Stomach smooth muscle (tissue), 2 donors: Measurements from ENCODE around the gene CCDC85C.

Experiments used
- H3K27ac ChIP-seq: one replicate; pipeline ENCODE4 v1.7.0; 2013; ENCODE audit warnings: mild to moderate bottlenecking, low read length, inconsistent platforms
- H3K27me3 ChIP-seq, 2 donors: one replicate each; pipeline ENCODE4 v1.7.0; 2013; ENCODE audit warnings: low read length in 2 of 2; ENCODE audit not compliant: insufficient read depth in 2 of 2, control insufficient read depth in 1 of 2
- H3K36me3 ChIP-seq, 2 donors: one replicate each; pipeline ENCODE4 v1.7.0; 2013; ENCODE audit warnings: low read length in 2 of 2; ENCODE audit not compliant: control insufficient read depth in 2 of 2, insufficient read depth in 2 of 2
- H3K4me1 ChIP-seq: one replicate; pipeline ENCODE4 v1.7.0; 2013; ENCODE audit warnings: low read length; ENCODE audit not compliant: control insufficient read depth, insufficient read depth
- H3K4me3 ChIP-seq, 2 donors: one replicate each; pipeline ENCODE4 v1.7.0; 2013; ENCODE audit warnings: low read length in 2 of 2
- H3K9ac ChIP-seq, 2 donors: one replicate each; pipeline ENCODE4 v1.7.0; 2013; ENCODE audit warnings: low read length in 2 of 2, mild to moderate bottlenecking in 1 of 2
- H3K9me3 ChIP-seq, 2 donors: one replicate each; pipeline ENCODE4 v1.7.0; 2013; ENCODE audit warnings: low read length in 2 of 2; ENCODE audit not compliant: control insufficient read depth in 2 of 2
- donor health status: healthy.
- donor health status: Pancreatic carcinoma.

The CCDC85C gene

GRCh38 chr14:99562856-99563748 lies 40.9 kb downstream of the CCDC85C start:
- peak overlapping the region; percentile 21 to 57 for H3K9ac ChIP-seq
- peak overlapping the region; percentile 94 for H3K27ac ChIP-seq
- peak overlapping the region; percentile 37 to 49 for H3K4me3 ChIP-seq
- no peaks in the 10 kb centered on the region for H3K9me3 ChIP-seq
- peaks cover 93% of the 10 kb centered on the region for H3K4me1 ChIP-seq
- H3K27me3 ChIP-seq, result no peaks in the 10 kb centered on the region
- H3K36me3 ChIP-seq, result no peaks in the 10 kb centered on the region

- H3K27me3 ChIP-seq, result no peaks in the 10 kb centered on the region
- H3K4me3 ChIP-seq, result peak overlapping the region in 1 of 2 donors; percentile 44
- H3K9ac ChIP-seq, result peak overlapping the region; percentile 60 to 61
- H3K27ac ChIP-seq, result peak overlapping the region; percentile 94
- no peaks in the 10 kb centered on the region for H3K36me3 ChIP-seq
- H3K9me3 ChIP-seq, result no peaks in the 10 kb centered on the region
- peaks cover 82% of the 10 kb centered on the region for H3K4me1 ChIP-seq
These were observed 42.1 kb downstream of the CCDC85C start for GRCh38 chr14:99561864-99562263.

GRCh38 chr14:99560922-99561683 lies 42.9 kb downstream of the CCDC85C start:
- Histone ChIP-seq H3K9me3 (no peaks in the 10 kb centered on the region), H3K27me3 (no peaks in the 10 kb centered on the region), H3K9ac (peak overlapping the region; percentile 60 to 61), H3K4me1 (peaks cover 74% of the 10 kb centered on the region), H3K4me3 (peak overlapping the region in 1 of 2 donors; percentile 44), H3K27ac (peak overlapping the region; percentile 94), H3K36me3 (no peaks in the 10 kb centered on the region)

GRCh38 chr14:99560403-99560802 lies 43.6 kb downstream of the CCDC85C start:
- Histone ChIP-seq H3K36me3 (no peaks in the 10 kb centered on the region), H3K9ac (peak overlapping the region; percentile 47 to 61), H3K4me1 (peaks cover 70% of the 10 kb centered on the region), H3K27ac (peak overlapping the region; percentile 94), H3K4me3 (no peak overlapping the region), H3K9me3 (no peaks in the 10 kb centered on the region), H3K27me3 (no peaks in the 10 kb centered on the region)

- peaks cover 70% of the 10 kb centered on the region for H3K4me1 ChIP-seq
These were observed 44.6 kb downstream of the CCDC85C start for GRCh38 chr14:99559286-99559990.

GRCh38 chr14:99556134-99556791 lies 47.7 kb downstream of the CCDC85C start:
- Histone ChIP-seq H3K27me3 (no peaks in the 10 kb centered on the region), H3K9me3 (no peaks in the 10 kb centered on the region), H3K4me3 (no peak overlapping the region), H3K27ac (peak overlapping the region; percentile 92), H3K36me3 (no peaks in the 10 kb centered on the region), H3K4me1 (peaks cover 69% of the 10 kb centered on the region), H3K9ac (no peak overlapping the region)

More at GRCh38 chr14:99559286-99559990, 44.6 kb downstream of the CCDC85C start:
- no peak overlapping the region for H3K4me3 ChIP-seq
- no peaks in the 10 kb centered on the region for H3K27me3 ChIP-seq
- H3K36me3 ChIP-seq, result no peaks in the 10 kb centered on the region
- H3K9ac ChIP-seq, result peak overlapping the region; percentile 55 to 61
- H3K27ac ChIP-seq, result peak overlapping the region; percentile 94
- H3K9me3 ChIP-seq, result no peaks in the 10 kb centered on the region

- H3K4me1 ChIP-seq, result peaks cover 69% of the 10 kb centered on the region
- H3K27ac ChIP-seq, result peak overlapping the region; percentile 92
These were observed 49.1 kb downstream of the CCDC85C start for GRCh38 chr14:99554757-99555531.

GRCh38 chr14:99554184-99554583 lies 49.8 kb downstream of the CCDC85C start:
- H3K36me3 ChIP-seq, result no peaks in the 10 kb centered on the region
- peak overlapping the region; percentile 29 to 42 for H3K9ac ChIP-seq
- H3K4me1 ChIP-seq, result peaks cover 69% of the 10 kb centered on the region
- no peaks in the 10 kb centered on the region for H3K27me3 ChIP-seq
- peak overlapping the region; percentile 92 for H3K27ac ChIP-seq
- peak overlapping the region; percentile 7 to 60 for H3K4me3 ChIP-seq
- H3K9me3 ChIP-seq, result no peaks in the 10 kb centered on the region

More at GRCh38 chr14:99554757-99555531, 49.1 kb downstream of the CCDC85C start:
- H3K27me3 ChIP-seq, result no peaks in the 10 kb centered on the region
- peak overlapping the region in 1 of 2 donors; percentile 42 for H3K9ac ChIP-seq
- H3K4me3 ChIP-seq, result peak overlapping the region in 1 of 2 donors; percentile 60
- no peaks in the 10 kb centered on the region for H3K36me3 ChIP-seq
- H3K9me3 ChIP-seq, result no peaks in the 10 kb centered on the region

- Histone ChIP-seq H3K36me3 (no peaks in the 10 kb centered on the region), H3K4me1 (peaks cover 78% of the 10 kb centered on the region), H3K9me3 (no peaks in the 10 kb centered on the region), H3K4me3 (no peak overlapping the region), H3K27me3 (no peaks in the 10 kb centered on the region), H3K9ac (peak overlapping the region; percentile 23 to 36), H3K27ac (peak overlapping the region; percentile 73)
These were observed 51.3 kb downstream of the CCDC85C start for GRCh38 chr14:99552572-99553216.
